Measurements from ENCODE around the gene SPATA16.

SPATA16 gene

DNA sequence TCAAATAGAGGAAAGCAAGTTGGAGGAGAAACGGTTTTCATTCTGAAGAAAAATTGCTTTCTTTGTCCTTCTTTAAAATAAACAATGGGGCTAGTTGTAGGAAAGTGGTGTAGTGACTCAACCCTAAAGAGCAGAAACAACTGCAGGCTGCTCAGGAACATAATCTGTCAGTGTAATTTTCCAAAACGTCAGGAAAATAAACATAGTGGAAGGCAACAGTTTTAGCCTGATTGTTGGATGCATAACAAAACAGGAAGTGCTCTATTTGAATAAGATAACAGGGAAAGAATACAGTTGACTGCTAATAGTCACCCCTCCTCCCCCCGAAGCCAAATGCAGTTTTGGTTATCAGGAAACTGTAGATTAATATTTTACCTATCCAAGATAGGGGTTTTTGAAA lies 222.9 kb downstream of the SPATA16 start:
- CTCF ChIA-PET: no interaction called here
- no peak for TF ChIP-seq ARNT (IDR thresholded peaks at IDR 0.05)
- TF ChIP-seq, protein P1, sequence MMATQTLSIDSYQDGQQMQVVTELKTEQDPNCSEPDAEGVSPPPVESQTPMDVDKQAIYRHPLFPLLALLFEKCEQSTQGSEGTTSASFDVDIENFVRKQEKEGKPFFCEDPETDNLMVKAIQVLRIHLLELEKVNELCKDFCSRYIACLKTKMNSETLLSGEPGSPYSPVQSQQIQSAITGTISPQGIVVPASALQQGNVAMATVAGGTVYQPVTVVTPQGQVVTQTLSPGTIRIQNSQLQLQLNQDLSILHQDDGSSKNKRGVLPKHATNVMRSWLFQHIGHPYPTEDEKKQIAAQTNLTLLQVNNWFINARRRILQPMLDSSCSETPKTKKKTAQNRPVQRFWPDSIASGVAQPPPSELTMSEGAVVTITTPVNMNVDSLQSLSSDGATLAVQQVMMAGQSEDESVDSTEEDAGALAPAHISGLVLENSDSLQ (IDR thresholded peaks at IDR 0.05): no peak
- DNase-seq (ENCODE audit: extremely low spot score): no peak
- POLR2A ChIA-PET: no interaction called here

DNA sequence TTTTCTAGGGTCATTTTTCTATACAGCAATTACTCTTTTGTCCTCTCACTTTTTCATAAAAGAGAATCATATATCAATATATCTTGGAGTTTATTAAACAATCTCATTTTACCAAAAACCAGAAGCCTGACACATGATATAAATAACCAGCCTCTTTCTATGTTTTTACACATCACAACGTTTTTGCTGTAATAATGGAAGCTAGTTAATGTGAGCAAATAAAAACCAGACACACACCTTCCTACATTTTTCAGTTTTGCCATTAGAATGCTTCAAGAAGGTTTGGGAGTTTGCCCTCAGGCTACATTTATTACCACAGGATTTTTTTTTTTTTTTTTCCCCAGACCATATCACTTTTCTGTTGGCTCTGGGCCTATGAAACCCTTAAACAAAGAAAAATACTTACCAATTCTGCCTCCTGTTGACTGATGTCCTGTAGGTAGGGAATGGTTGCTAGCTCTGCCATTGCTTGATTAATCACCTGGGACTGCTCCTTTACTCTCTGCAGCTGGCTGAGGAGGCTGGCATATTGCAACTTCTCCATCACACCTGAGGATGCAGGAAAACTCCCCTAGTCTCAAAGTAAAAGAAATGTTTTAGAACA lies 225.0 kb downstream of the SPATA16 start:
- POLR2A ChIA-PET: no interaction called here
- DNase-seq (ENCODE audit: extremely low spot score): no peak
- CTCF ChIA-PET: interaction anchor here (0.6 kb wide), 1 partner anchor 33 kb away, joined by 5 read pairs; no protein-coding TSS in a partner anchor
- TF ChIP-seq, protein P1 (IDR thresholded peaks at IDR 0.05): 0 out of 2 replicates have a peak, but pooled peaks have one; percentile 20
- no peak for TF ChIP-seq FOXK2 (IDR thresholded peaks at IDR 0.05)

DNA sequence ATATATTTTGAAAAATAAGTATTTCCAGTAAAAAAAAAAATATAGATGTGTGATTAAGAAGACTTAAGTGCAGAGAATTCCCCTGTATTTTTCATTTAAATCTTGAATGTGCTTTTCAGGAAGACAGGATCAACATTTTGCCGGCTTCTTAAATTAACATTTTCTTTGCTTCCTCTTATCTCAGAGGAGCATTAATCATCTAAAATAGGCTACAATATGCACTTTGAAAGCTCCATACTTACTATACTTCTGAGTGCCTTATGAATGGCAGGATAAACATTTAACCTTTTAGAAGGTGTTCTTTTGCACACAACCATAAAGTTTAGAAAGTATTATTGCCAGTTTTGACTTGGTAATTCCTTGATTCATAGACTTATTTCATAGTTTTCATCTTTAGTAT lies 226.2 kb downstream of the SPATA16 start:
- TF ChIP-seq TARDBP (IDR thresholded peaks at IDR 0.05) (no peak), LEF1 (IDR thresholded peaks at IDR 0.05; ENCODE audit: borderline replicate concordance) (no peak), SP1 (IDR thresholded peaks at IDR 0.05) (no peak), ZNF384 (IDR thresholded peaks at IDR 0.05) (no peak), ARNT (IDR thresholded peaks at IDR 0.05) (no peak), FOXK2 (IDR thresholded peaks at IDR 0.05) (no peak), CTBP1 (IDR thresholded peaks at IDR 0.05; ENCODE audit: borderline replicate concordance) (no peak), SUZ12 (IDR thresholded peaks at IDR 0.05) (no peak), ELF4 (IDR thresholded peaks at IDR 0.05) (no peak), HDGF (IDR thresholded peaks at IDR 0.05; ENCODE audit: borderline replicate concordance) (no peak), L3MBTL2 (conservative IDR thresholded peaks at IDR 0.05) (no peak), FOXA1 (IDR thresholded peaks at IDR 0.05) (no peak), BHLHE40 (IDR thresholded peaks at IDR 0.05; ENCODE audit: borderline replicate concordance) (no peak), FOXM1 (IDR thresholded peaks at IDR 0.05; ENCODE audit: borderline replicate concordance) (no peak), NFRKB (IDR thresholded peaks at IDR 0.05) (no peak)
- TF ChIP-seq, protein P1 (IDR thresholded peaks at IDR 0.05): no peak
- ChIA-PET CTCF (interaction anchor here (0.5 kb wide), 1 partner anchor 13 kb away, joined by 3 read pairs; no protein-coding TSS in a partner anchor), POLR2A (no interaction called here)
- DNase-seq (ENCODE audit: extremely low spot score): no peak

DNA sequence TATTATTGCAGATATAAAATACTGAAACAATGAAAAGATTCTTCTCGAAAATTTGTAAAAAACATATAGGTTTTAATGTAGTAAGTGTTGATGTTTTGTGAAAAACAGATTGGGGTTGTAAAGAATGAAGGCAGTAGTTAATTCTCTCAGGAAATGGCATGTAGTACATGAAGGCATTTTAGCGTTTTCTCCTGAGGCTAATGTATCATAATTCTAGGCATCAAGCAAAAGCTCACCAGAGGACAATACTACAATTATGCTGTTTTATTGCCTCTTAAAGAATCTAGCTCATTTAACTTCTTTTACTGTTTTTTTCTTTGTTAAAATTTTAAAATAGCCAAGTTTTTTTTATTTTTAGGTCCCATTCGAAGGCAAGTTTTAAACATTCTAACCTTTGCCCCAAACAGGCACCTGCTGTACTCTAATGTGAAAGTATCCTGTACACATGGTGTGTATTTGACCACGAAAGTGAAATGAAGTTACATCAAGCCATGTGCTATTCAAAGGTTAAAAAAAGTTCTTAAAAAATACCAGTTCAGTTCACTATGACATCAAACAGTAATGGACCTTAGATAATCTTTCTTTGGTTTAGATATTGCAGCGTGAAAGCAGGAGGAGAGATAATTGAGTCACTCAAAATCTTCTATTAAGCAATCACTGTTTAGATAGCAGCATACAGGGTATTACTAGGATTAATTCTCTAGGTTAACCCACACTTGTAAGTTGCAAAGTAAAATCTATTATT lies 227.0 kb downstream of the SPATA16 start:
- POLR2A ChIA-PET: no interaction called here
- TF ChIP-seq LEF1 (IDR thresholded peaks at IDR 0.05; ENCODE audit: borderline replicate concordance) (no peak), BHLHE40 (IDR thresholded peaks at IDR 0.05; ENCODE audit: borderline replicate concordance) (no peak), FOXK2 (IDR thresholded peaks at IDR 0.05) (no peak), FOXA1 (IDR thresholded peaks at IDR 0.05) (no peak), CTBP1 (IDR thresholded peaks at IDR 0.05; ENCODE audit: borderline replicate concordance) (no peak), FOXM1 (IDR thresholded peaks at IDR 0.05; ENCODE audit: borderline replicate concordance) (no peak), ARNT (IDR thresholded peaks at IDR 0.05) (no peak), NFRKB (IDR thresholded peaks at IDR 0.05) (no peak), SP1 (IDR thresholded peaks at IDR 0.05) (no peak), ZNF384 (IDR thresholded peaks at IDR 0.05) (no peak), SUZ12 (IDR thresholded peaks at IDR 0.05) (no peak), TARDBP (IDR thresholded peaks at IDR 0.05) (no peak), ELF4 (IDR thresholded peaks at IDR 0.05) (no peak), HDGF (IDR thresholded peaks at IDR 0.05; ENCODE audit: borderline replicate concordance) (no peak), L3MBTL2 (conservative IDR thresholded peaks at IDR 0.05) (no peak)
- TF ChIP-seq, protein P1 (IDR thresholded peaks at IDR 0.05): no peak
- CTCF ChIA-PET: no interaction called here
- DNase-seq (ENCODE audit: extremely low spot score): no peak

DNA sequence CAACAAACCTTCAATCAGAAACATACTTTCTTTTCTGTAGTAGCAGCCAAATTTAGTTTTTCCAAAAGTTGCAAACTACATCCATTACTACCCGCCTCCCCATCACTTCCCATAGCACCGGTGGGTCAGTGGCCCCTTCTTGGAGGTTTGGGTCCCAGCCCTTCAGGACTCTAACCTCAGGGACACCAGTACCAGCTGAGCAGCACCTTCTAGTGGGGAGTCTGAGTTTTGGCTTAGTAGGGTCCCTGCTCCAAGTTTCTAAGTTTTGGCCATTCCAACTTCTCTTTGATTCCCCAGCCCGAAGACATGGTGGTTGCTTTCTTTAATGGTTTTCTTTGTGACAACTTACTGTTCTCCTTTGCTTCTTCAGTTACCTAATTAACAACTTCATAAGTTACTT lies 229.9 kb downstream of the SPATA16 start:
- DNase-seq (ENCODE audit: extremely low spot score): no peak
- TF ChIP-seq LEF1 (IDR thresholded peaks at IDR 0.05; ENCODE audit: borderline replicate concordance): no peak
- no peak for TF ChIP-seq SUZ12 (IDR thresholded peaks at IDR 0.05)
- no peak for TF ChIP-seq ARNT (IDR thresholded peaks at IDR 0.05)
- TF ChIP-seq NFRKB (IDR thresholded peaks at IDR 0.05): no peak
- TF ChIP-seq FOXM1 (IDR thresholded peaks at IDR 0.05; ENCODE audit: borderline replicate concordance): no peak
- TF ChIP-seq FOXK2 (IDR thresholded peaks at IDR 0.05): no peak
- no peak for TF ChIP-seq BHLHE40 (IDR thresholded peaks at IDR 0.05; ENCODE audit: borderline replicate concordance)
- TF ChIP-seq SP1 (IDR thresholded peaks at IDR 0.05): no peak
- no peak for TF ChIP-seq FOXA1 (IDR thresholded peaks at IDR 0.05)
- no peak for TF ChIP-seq TARDBP (IDR thresholded peaks at IDR 0.05)
- TF ChIP-seq CTBP1 (IDR thresholded peaks at IDR 0.05; ENCODE audit: borderline replicate concordance): no peak
- no peak for TF ChIP-seq L3MBTL2 (conservative IDR thresholded peaks at IDR 0.05)
- CTCF ChIA-PET: no interaction called here
- POLR2A ChIA-PET: no interaction called here
